SK-N-SH treated with all-trans-retinoic acid at 6 μM for 48 hours (cell line): ENCODE measurements around the gene ZNF205.

Experiments used
- ARNTL ChIP-seq: fragments of 450-650 bp; formaldehyde crosslinking; IDR thresholded peaks from 2 replicates; pipeline ENCODE4 v1.5.0; 2020; ENCODE audit warnings: low read depth, mild to moderate bottlenecking, moderate library complexity, borderline replicate concordance
- CSRNP3 ChIP-seq: fragments of 250-450 bp; sonication (Bioruptor Pico); IDR thresholded peaks from 2 replicates; pipeline ENCODE4 v1.5.1; 2021; ENCODE audit warnings: mild to moderate bottlenecking, moderate library complexity
- ESRRG ChIP-seq: fragments of 250-450 bp; sonication (Bioruptor Pico); IDR thresholded peaks from 2 replicates; pipeline ENCODE4 v1.6.1; 2021; ENCODE audit warnings: mild to moderate bottlenecking
- GLIS3 ChIP-seq: fragments of 250-450 bp; sonication (Bioruptor Pico); IDR thresholded peaks from 2 replicates; pipeline ENCODE4 v1.5.0; 2020; ENCODE audit warnings: mild to moderate bottlenecking, moderate library complexity
- OSR1 ChIP-seq: fragments of 250-450 bp; sonication (Bioruptor Pico); IDR thresholded peaks from 2 replicates; pipeline ENCODE4 v1.8.0; 2022; ENCODE audit warnings: moderate library complexity, mild to moderate bottlenecking, inconsistent platforms
- RARB ChIP-seq: fragments of 250-450 bp; sonication (Bioruptor Pico); IDR thresholded peaks from 2 replicates; pipeline ENCODE4 v1.8.0; 2021; ENCODE audit warnings: mild to moderate bottlenecking, moderate library complexity
- ZFP3 ChIP-seq: fragments of 250-450 bp; sonication (Bioruptor Pico); IDR thresholded peaks from 2 replicates; pipeline ENCODE4 v1.5.0; 2020; ENCODE audit warnings: mild to moderate bottlenecking, moderate library complexity
- ZNF565 ChIP-seq: fragments of 450-650 bp; formaldehyde crosslinking; conservative IDR thresholded peaks from 2 replicates; pipeline ENCODE4 v1.5.0; 2020; ENCODE audit warnings: low read depth, mild to moderate bottlenecking, moderate library complexity

DNA sequence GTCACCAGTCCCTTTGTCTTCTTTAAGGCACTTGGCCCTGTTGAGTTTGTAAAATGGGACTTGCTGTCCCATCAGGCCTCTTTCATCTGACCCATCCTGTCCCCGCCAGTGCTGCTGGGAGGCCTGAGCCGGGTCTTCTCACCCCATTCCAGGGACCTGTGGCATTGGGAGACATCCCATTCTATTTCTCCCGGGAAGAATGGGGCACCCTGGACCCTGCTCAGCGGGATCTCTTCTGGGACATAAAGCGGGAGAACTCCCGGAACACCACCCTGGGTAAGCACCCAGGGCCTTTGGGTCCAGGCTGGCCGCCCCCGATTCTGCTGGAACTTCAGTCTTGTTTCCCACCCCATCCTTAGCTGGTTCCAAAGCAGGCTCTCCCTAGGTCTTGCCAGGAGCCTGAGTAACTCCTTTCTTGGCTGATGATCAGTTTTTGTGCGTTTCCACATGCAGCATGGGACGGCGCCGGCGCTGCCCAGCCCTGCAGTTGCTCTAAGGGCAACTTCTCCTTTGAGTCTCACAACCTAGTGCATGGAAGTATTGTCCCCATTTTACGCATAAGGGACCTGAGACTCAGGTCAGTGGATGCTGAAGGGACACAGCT is 26.5 kb downstream of the ZNF205 start:
- TF ChIP-seq ESRRG (CRISPR knock-in tag) = no peak
- TF ChIP-seq OSR1 (CRISPR knock-in tag) = no peak
- no peak for TF ChIP-seq ZFP3 (CRISPR knock-in tag)
- TF ChIP-seq GLIS3 = no peak
- TF ChIP-seq RARB (CRISPR knock-in tag) = no peak
- no peak for TF ChIP-seq ZNF565
- TF ChIP-seq CSRNP3 (CRISPR knock-in tag) = no peak
- TF ChIP-seq ARNTL (CRISPR knock-in tag) = no peak
